Liver (tissue), 3 donors: ENCODE data around the gene TRIM8.
A peak's percentile ranks its signal among the peaks of the same experiment; 100 is the strongest.

ENCODE experiments used
- FOXA1 ChIP-seq: IDR thresholded peaks from 2 replicates; pipeline ENCODE4 v1.6.1; 2016; ENCODE audit warnings: antibody characterized with exemption
- NR2F2 ChIP-seq: IDR thresholded peaks from 2 replicates; pipeline ENCODE4 v1.6.1; 2016; ENCODE audit warnings: antibody characterized with exemption
- TAF1 ChIP-seq: conservative IDR thresholded peaks from 2 replicates; pipeline ENCODE4 v1.6.1; 2016; ENCODE audit warnings: antibody characterized with exemption, mild to moderate bottlenecking
- TF ChIP-seq, protein P1 (sequence below): fragments of 150-350 bp; IDR thresholded peaks from 2 replicates; pipeline ENCODE4 v1.5.1; 2017; ENCODE audit warnings: improper control_type of control experiment, low read depth, low read length; ENCODE audit not compliant: missing input control
- TF ChIP-seq, protein P2 (sequence below): IDR thresholded peaks from 2 replicates; pipeline ENCODE4 v1.6.1; 2016; ENCODE audit warnings: antibody characterized with exemption
- TF ChIP-seq, protein P3 (sequence below): IDR thresholded peaks from 2 replicates; pipeline ENCODE4 v1.6.1; 2016; ENCODE audit warnings: antibody characterized with exemption
- donor health status: healthy.
- donor health status: healthy.

DNA sequence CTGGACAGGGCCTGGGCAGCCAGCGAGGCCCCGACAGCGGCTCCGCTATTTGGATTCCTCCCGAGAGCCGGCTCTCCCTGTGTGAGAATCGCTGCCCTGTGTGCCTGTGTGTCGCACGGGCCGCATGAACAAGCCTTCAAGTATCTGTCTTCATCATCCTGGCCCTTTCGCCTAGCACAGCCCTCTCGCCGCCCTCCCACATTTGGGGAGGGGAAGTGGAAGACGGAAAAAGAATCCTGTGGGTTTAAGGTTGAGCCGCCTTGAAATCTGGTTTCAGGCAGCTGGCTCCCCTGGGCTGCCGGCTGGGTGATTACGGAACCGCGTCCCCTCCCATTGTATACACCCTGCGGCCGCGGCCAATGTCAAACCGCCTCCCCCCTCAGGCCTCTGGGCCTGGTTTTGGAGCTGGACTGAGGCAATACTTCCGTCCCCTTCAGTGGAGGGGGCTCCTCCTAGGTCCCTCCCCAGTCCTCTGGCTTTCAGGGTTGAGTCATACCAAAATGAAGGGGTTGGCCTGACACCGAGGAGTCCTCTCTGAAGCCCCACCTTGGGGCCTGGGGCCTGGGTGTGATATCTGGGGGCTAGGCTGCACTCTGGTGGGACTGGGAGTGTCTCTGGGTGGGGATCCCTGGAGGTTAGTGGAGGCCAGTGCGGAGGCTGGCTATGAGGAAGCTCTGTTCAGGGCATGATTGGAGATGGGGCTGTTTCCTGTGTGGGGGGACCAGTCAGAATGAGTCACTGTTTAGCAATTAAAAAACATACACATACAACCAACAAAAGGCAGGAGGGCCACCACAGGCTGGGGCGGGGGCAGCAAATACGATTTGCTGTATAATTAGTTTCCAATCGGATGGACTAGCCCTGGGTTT, 1.7 kb downstream of the TRIM8 start:
- TF ChIP-seq, protein P1, sequence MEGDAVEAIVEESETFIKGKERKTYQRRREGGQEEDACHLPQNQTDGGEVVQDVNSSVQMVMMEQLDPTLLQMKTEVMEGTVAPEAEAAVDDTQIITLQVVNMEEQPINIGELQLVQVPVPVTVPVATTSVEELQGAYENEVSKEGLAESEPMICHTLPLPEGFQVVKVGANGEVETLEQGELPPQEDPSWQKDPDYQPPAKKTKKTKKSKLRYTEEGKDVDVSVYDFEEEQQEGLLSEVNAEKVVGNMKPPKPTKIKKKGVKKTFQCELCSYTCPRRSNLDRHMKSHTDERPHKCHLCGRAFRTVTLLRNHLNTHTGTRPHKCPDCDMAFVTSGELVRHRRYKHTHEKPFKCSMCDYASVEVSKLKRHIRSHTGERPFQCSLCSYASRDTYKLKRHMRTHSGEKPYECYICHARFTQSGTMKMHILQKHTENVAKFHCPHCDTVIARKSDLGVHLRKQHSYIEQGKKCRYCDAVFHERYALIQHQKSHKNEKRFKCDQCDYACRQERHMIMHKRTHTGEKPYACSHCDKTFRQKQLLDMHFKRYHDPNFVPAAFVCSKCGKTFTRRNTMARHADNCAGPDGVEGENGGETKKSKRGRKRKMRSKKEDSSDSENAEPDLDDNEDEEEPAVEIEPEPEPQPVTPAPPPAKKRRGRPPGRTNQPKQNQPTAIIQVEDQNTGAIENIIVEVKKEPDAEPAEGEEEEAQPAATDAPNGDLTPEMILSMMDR: no peak
- peak; percentile 9 for TF ChIP-seq NR2F2
- TF ChIP-seq, protein P2, sequence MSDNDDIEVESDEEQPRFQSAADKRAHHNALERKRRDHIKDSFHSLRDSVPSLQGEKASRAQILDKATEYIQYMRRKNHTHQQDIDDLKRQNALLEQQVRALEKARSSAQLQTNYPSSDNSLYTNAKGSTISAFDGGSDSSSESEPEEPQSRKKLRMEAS: no peak
- no peak for TF ChIP-seq FOXA1
- TF ChIP-seq, protein P3, sequence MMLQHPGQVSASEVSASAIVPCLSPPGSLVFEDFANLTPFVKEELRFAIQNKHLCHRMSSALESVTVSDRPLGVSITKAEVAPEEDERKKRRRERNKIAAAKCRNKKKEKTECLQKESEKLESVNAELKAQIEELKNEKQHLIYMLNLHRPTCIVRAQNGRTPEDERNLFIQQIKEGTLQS: peak; percentile 3
- no peak for TF ChIP-seq TAF1
